Cardiac septum (tissue), 1 donor: ENCODE data around the gene HSF5. TPM values are rescaled to one million over a fixed set of nuclear protein-coding genes. Genes with fewer than 3 reads are reported as not detected.

Experiments
- DNase-seq: peaks from one replicate; pipeline ENCODE4 v3.0.0-alpha.2; 2020; ENCODE audit warnings: low spot score
- intact Hi-C: fragments of 100-400 bp; cut with DNase I; formaldehyde crosslinking; loops from one replicate; pipeline ENCODE4 v1.14.0; 2022
- long read RNA-seq: library from polyadenylated mRNA; unstranded; transcript quantifications from one replicate; pipeline ENCODE4 v2.0.0, GENCODE V29; 2021
- total RNA-seq: library from RNA; stranded (reverse); fragmentation: NEBNext Ultra II Directional; extraction: Animal tissue kit (Norgen Biotek cat#: 25700); gene quantifications from one replicate; pipeline ENCODE4 v1.2.1, GENCODE V29; 2021
- donor health status: DM: no; HTN: no; CAD: no.

The HSF5 gene
- not detected for total RNA-seq
- long read RNA-seq: 0 reads

- DNase-seq: no peak
- intact Hi-C loops: no loop called here
These were observed at the start of gene HSF5 for GRCh38 chr17:58487589-58488427. HSF5 (minus strand) TSS chr17:58488408; CDS start chr17:58488274, 134 bp downstream.

DNA sequence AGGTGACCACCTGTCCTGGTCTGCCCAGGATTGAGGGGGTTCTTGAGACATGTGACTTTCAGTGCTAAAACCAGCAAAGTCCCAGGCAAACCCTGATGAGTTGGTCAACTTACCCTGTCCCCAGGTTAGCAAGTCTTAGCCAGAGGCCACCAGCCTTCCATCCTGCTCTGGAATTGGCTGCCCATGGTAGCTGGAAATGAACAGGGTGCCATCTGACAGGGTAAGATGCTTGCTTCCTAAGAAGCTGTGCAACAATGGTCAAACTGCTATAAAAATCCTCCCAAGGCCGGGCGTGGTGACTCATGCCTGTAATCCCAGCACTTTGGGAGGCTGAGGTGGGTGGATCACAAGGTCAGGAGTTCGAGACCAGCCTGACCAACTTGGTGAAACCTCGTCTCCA is 49.1 kb upstream of the HSF5 start:
- intact Hi-C loops: no loop called here
- DNase-seq: no peak

DNA sequence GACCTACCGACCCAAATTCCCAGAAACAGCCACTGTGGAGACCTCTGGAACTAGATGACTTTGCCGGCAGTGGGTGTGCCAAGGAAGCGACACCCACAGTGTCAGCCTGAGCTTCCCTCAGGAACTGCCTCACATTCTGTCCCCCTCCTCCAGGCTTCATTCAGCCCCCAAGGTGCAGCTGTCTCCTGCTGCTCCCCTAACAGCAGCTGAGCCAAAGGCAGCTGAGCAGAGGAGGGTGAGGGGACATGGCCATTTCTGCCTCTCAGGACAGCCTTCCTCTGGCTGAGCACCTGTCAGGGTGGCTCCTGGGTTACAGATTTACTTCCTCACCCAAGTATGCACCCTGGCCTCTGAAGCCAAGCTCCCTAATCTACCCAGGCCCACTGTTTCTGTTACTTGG is 48.3 kb upstream of the HSF5 start:
- DNase-seq: no peak
- intact Hi-C loops: no loop called here

DNA sequence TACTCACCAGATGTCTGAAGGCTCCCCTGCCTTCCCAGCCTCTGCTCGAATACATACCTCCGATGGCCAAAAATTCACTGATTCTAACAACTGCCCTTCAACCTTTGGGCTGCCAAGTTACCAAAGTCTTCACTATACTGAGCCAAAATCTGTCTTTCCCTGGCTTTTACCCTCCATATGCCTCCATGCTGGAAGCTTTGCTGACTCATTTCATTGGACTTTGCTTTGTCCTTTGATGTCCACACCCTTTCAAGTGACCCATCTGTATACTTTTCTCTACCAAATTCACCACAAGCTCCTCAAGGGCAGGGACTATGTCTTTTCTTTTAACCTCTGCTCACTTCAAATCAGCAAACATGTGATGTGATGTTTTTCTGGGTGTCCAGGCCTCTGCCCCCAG is 47.2 kb upstream of the HSF5 start:
- no peak for DNase-seq
- intact Hi-C loops: no loop called here

GRCh38 chr17:58534901-58535421 is 46.8 kb upstream of the HSF5 start:
- no peak for DNase-seq
- intact Hi-C loops: loop anchor here (5.0 kb wide), 1 partner anchor 52 kb away; no protein-coding TSS in a partner anchor

GRCh38 chr17:58534331-58534730 is 46.1 kb upstream of the HSF5 start:
- DNase-seq: no peak
- intact Hi-C loops: loop anchor here (5.0 kb wide), 1 partner anchor 53 kb away; no protein-coding TSS in a partner anchor

GRCh38 chr17:58533616-58534188 is 45.5 kb upstream of the HSF5 start:
- no peak for DNase-seq
- intact Hi-C loops: loop anchor here (5.0 kb wide), 1 partner anchor 54 kb away; no protein-coding TSS in a partner anchor

DNA sequence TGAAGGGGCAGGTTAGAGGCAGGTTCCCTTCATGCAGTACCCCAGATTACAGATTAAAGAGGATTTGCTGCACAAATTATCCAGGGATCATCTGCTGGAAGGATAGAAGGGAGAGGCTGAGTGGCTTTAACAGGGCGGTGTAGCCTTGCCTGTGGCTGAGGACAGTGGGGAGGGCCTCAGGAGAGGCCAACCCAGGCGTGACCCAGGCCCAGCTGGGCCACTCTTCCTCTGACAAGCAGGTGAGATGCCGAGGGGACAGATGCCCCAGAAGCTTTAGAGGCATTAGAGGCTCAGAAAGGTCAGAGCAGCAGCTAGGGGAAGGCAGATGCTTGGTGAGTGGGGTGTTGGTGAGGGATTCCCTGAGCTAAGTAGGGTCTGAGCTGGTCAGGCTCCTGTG is 44.3 kb upstream of the HSF5 start:
- DNase-seq: peak; percentile 38
- intact Hi-C loops: loop anchor here (5.0 kb wide), 1 partner anchor 55 kb away; no protein-coding TSS in a partner anchor

GRCh38 chr17:58531661-58532554 is 43.7 kb upstream of the HSF5 start:
- intact Hi-C loops: loop anchor here (5.0 kb wide), 1 partner anchor 55 kb away; no protein-coding TSS in a partner anchor
- peak; percentile 86 for DNase-seq

- intact Hi-C loops: loop anchor here (5.0 kb wide), 1 partner anchor 56 kb away; no protein-coding TSS in a partner anchor
These were observed 42.9 kb upstream of the HSF5 start for GRCh38 chr17:58531122-58531521.

GRCh38 chr17:58530655-58531054 is 42.4 kb upstream of the HSF5 start:
- intact Hi-C loops: loop anchor here (5.0 kb wide), 1 partner anchor 57 kb away; no protein-coding TSS in a partner anchor
- peak; percentile 50 for DNase-seq

More at GRCh38 chr17:58531122-58531521, 42.9 kb upstream of the HSF5 start:
- DNase-seq: no peak

DNA sequence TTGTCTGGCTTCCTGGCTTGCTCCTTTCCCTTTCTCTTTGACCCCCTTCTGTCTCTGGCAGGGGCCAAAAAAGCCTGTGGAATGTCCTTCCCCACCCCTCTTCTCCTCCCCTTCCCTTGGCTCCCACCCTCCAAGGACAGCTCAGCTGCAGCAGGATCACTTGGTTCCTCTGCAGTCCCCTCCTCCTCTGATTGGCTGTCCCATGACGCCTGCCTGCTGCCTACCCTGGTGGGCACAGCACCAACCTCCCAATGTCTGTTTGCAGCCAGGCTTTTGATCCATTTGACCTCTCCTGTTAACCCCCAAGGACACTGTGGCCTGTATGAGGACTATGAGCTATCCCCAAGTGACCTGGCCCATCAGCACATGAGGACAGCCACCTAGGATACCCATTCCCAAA is 41.1 kb upstream of the HSF5 start:
- intact Hi-C loops: loop anchor here (10.0 kb wide), 2 partner anchors 166 to 686 kb away; partner anchors contain the start of genes RAD51C, SMG8 and TEX14
- no peak for DNase-seq

GRCh38 chr17:58528443-58528842 is 40.2 kb upstream of the HSF5 start:
- intact Hi-C loops: loop anchor here (10.0 kb wide), 2 partner anchors 166 to 686 kb away; partner anchors contain the start of genes RAD51C, SMG8 and TEX14

DNA sequence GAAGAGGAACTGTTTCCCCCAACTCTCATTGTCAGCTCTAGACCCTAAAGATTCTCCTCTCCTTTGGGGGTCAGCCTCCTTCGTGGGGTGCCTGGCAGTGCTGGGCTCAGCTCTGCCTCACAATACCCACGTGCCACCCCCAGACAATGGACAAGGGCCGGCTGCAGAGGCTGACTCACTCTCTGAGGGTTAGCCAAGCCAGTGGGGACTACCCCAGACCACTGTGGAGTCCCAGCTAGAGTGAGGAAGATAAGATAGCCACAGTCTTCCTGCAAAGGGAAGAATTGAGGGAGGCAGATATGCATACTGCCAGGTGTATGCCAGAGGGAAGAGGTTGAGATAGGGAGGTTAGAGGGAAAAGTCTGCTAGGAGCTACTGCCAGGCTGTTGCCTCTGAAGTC is 39.7 kb upstream of the HSF5 start:
- intact Hi-C loops: loop anchor here (10.0 kb wide), 2 partner anchors 167 to 687 kb away; partner anchors contain the start of genes RAD51C, SMG8 and TEX14
- DNase-seq: no peak

More at GRCh38 chr17:58528443-58528842, 40.2 kb upstream of the HSF5 start:
- DNase-seq: no peak

DNA sequence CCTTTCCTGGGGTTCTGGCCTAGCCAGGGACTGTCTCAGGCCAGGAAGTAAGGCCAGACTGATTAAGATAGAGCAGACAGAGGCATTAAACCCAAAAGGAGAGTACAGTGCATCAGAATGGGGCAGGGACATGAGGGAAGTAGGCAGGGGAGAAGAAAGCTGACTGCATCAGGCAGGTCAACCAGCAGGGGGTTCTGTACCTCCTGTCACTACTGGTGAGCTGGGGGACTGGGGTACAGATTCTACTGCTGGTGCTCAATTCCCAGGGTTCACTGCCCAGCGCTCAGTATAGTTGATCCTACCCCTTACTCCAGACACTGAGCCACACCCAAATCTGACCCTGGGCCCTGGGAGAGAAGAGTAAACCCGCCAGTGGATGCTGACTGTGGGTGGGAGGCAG is 39.1 kb upstream of the HSF5 start:
- intact Hi-C loops: loop anchor here (10.0 kb wide), 2 partner anchors 167 to 687 kb away; partner anchors contain the start of genes RAD51C, SMG8 and TEX14

DNA sequence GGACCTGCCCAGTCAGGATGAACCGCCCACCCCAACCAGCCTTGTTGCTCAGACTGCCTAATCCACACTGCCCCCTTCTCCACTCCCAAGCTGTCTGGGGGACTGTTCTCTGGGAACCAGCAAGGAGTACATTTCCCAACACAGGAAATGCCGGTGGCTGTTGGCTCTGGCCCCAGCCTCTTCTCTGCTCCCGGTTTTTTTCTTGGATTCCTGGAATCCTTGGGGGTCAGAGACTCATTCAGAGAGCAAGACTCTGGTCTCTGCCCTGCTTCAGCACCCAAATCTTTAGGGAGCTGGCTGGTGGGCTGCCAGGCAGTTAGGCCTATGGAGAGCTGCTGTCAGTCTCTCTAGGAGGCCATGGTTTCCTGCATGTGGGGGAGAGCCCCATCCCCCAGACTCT is 37.0 kb upstream of the HSF5 start:
- intact Hi-C loops: loop anchor here (10.0 kb wide), 2 partner anchors 170 to 690 kb away; partner anchors contain the start of genes RAD51C, SMG8 and TEX14
- DNase-seq: no peak

More for the DNA sequence above, 39.1 kb upstream of the HSF5 start:
- no peak for DNase-seq

- intact Hi-C loops: loop anchor here (10.0 kb wide), 2 partner anchors 173 to 693 kb away; partner anchors contain the start of genes RAD51C, SMG8 and TEX14
- no peak for DNase-seq
These were observed 33.5 kb upstream of the HSF5 start for GRCh38 chr17:58521680-58522079.

DNA sequence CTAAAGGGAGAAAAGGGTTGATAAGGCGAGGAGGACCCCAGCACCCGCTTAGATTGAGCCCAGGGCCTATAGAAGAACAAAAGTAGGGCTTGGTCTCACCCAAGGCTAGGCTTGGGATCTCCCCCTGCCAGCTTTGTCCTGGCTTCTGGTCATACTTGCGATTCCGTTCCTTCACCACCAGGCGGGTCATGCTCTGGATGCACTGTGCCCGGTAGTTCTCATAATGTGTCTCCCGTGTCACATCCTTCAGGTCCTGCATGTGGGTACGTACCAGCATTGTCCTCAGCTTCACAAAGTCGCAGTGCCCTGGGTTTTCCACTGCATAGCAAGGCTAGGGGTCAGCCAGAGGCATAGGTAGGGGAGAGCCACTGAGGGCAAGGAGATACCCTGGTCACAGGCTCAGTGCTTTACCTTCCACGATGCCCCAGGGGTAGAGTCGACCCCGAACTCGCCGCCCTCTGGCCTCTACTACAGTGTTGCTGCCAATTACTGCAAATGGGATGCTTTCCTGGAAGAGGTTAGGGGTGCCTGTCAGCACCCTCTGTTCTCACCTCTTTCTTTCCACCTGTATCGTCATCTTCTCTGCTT is 32.7 kb upstream of the HSF5 start:
- intact Hi-C loops: loop anchor here (10.0 kb wide), 2 partner anchors 174 to 694 kb away; partner anchors contain the start of genes RAD51C, SMG8 and TEX14
- no peak for DNase-seq
